Parathyroid adenoma (tissue), 2 donors: ENCODE results near the gene RPS6KA6.

ENCODE experiments used
- H2AFZ ChIP-seq: fragments of 300-600 bp; sonication (generic); one replicate; pipeline ENCODE4 v1.7.0; 2017; ENCODE audit warnings: antibody characterized with exemption, mild to moderate bottlenecking
- H3K27ac ChIP-seq: fragments of 300-600 bp; sonication (generic); one replicate; pipeline ENCODE4 v1.7.0; 2017
- H3K27me3 ChIP-seq: fragments of 300-600 bp; sonication (generic); one replicate; pipeline ENCODE4 v1.7.0; 2017; ENCODE audit warnings: low read length; ENCODE audit not compliant: control insufficient read depth, insufficient read depth
- H3K36me3 ChIP-seq: fragments of 300-600 bp; sonication (generic); one replicate; pipeline ENCODE4 v1.7.0; 2017; ENCODE audit warnings: low read length; ENCODE audit not compliant: control insufficient read depth, insufficient read depth
- H3K4me1 ChIP-seq: fragments of 300-600 bp; sonication (generic); one replicate; pipeline ENCODE4 v1.7.0; 2017; ENCODE audit warnings: control low read depth
- H3K4me2 ChIP-seq: fragments of 300-600 bp; sonication (generic); one replicate; pipeline ENCODE4 v1.7.0; 2017; ENCODE audit warnings: low read length
- H3K4me3 ChIP-seq: fragments of 300-600 bp; sonication (generic); one replicate; pipeline ENCODE4 v1.7.0; 2017; ENCODE audit warnings: low read depth, low read length
- H3K79me2 ChIP-seq: fragments of 300-600 bp; sonication (generic); one replicate; pipeline ENCODE4 v1.7.0; 2017; ENCODE audit warnings: control low read depth
- H3K9ac ChIP-seq: fragments of 300-600 bp; sonication (generic); one replicate; pipeline ENCODE4 v1.7.0; 2017; ENCODE audit warnings: mild to moderate bottlenecking
- H3K9me3 ChIP-seq: fragments of 300-600 bp; sonication (generic); one replicate; pipeline ENCODE4 v1.7.0; 2017; ENCODE audit warnings: low read length; ENCODE audit not compliant: control insufficient read depth
- TF ChIP-seq, protein P1 (sequence below): fragments of 300-600 bp; sonication (generic); IDR thresholded peaks from one replicate; pipeline ENCODE4 v1.7.0; 2017; ENCODE audit warnings: antibody characterized with exemption, mild to moderate bottlenecking
- donor health status: primary hyperparathyroidism.

RPS6KA6 gene

GRCh38 chrX:84170931-84171330 lies 17.1 kb downstream of the RPS6KA6 start:
- no peak overlapping the region for H3K27ac ChIP-seq
- no peak overlapping the region for H3K9ac ChIP-seq
- H3K4me2 ChIP-seq: no peak overlapping the region
- H3K36me3 ChIP-seq: no peaks in the 10 kb centered on the region
- H3K79me2 ChIP-seq: peaks cover 3% of the 10 kb centered on the region
- H3K27me3 ChIP-seq: no peaks in the 10 kb centered on the region
- H3K4me3 ChIP-seq: no peak overlapping the region
- H3K9me3 ChIP-seq: no peaks in the 10 kb centered on the region
- no peak overlapping the region for H2AFZ ChIP-seq
- H3K4me1 ChIP-seq: no peaks in the 10 kb centered on the region
- TF ChIP-seq, protein P1, sequence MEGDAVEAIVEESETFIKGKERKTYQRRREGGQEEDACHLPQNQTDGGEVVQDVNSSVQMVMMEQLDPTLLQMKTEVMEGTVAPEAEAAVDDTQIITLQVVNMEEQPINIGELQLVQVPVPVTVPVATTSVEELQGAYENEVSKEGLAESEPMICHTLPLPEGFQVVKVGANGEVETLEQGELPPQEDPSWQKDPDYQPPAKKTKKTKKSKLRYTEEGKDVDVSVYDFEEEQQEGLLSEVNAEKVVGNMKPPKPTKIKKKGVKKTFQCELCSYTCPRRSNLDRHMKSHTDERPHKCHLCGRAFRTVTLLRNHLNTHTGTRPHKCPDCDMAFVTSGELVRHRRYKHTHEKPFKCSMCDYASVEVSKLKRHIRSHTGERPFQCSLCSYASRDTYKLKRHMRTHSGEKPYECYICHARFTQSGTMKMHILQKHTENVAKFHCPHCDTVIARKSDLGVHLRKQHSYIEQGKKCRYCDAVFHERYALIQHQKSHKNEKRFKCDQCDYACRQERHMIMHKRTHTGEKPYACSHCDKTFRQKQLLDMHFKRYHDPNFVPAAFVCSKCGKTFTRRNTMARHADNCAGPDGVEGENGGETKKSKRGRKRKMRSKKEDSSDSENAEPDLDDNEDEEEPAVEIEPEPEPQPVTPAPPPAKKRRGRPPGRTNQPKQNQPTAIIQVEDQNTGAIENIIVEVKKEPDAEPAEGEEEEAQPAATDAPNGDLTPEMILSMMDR: no peak

GRCh38 chrX:84168574-84168973 lies 19.4 kb downstream of the RPS6KA6 start:
- H3K4me2 ChIP-seq: no peak overlapping the region
- H3K36me3 ChIP-seq: no peaks in the 10 kb centered on the region
- no peak overlapping the region for H3K4me3 ChIP-seq
- H3K4me1 ChIP-seq: no peaks in the 10 kb centered on the region
- peaks cover 3% of the 10 kb centered on the region for H3K79me2 ChIP-seq
- H3K27me3 ChIP-seq: no peaks in the 10 kb centered on the region
- H2AFZ ChIP-seq: no peak overlapping the region
- H3K9ac ChIP-seq: no peak overlapping the region
- no peaks in the 10 kb centered on the region for H3K9me3 ChIP-seq
- no peak overlapping the region for H3K27ac ChIP-seq
- TF ChIP-seq, protein P1: no peak

GRCh38 chrX:84168095-84168494 lies 19.9 kb downstream of the RPS6KA6 start:
- Histone ChIP-seq H3K9me3 (no peaks in the 10 kb centered on the region), H3K79me2 (peaks cover 3% of the 10 kb centered on the region), H2AFZ (no peak overlapping the region), H3K4me2 (no peak overlapping the region), H3K9ac (no peak overlapping the region), H3K4me3 (no peak overlapping the region), H3K36me3 (no peaks in the 10 kb centered on the region), H3K4me1 (no peaks in the 10 kb centered on the region), H3K27me3 (no peaks in the 10 kb centered on the region), H3K27ac (no peak overlapping the region)
- TF ChIP-seq, protein P1: no peak

DNA sequence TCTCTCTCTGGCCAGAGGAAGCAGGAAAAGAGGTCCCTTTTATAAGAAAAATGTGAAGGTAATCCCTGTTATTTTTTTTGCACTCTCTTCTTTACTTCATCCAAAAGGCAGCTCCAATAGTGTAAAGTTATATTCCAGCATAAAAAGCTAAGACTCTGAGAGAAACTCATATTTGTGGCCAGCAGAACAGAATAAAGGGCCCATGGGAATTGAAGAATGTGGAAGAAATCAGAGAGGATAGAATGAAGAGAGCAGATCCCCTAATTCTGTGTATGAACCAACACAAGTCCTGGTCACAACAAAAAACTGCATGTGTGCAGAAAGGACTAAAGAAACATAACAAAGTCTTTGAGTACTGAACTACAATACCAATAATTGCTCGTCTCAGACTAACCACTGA lies 22.3 kb downstream of the RPS6KA6 start:
- H3K9me3 ChIP-seq: no peaks in the 10 kb centered on the region
- TF ChIP-seq, protein P1: no peak

GRCh38 chrX:84162401-84162800 lies 25.6 kb downstream of the RPS6KA6 start:
- no peaks in the 10 kb centered on the region for H3K36me3 ChIP-seq
- no peak overlapping the region for H3K4me2 ChIP-seq
- H3K9me3 ChIP-seq: no peaks in the 10 kb centered on the region
- no peaks in the 10 kb centered on the region for H3K79me2 ChIP-seq
- H3K4me1 ChIP-seq: no peaks in the 10 kb centered on the region
- no peaks in the 10 kb centered on the region for H3K27me3 ChIP-seq
- H3K4me3 ChIP-seq: no peak overlapping the region
- H3K9ac ChIP-seq: no peak overlapping the region
- no peak overlapping the region for H2AFZ ChIP-seq
- TF ChIP-seq, protein P1: no peak
- H3K27ac ChIP-seq: no peak overlapping the region

More for the DNA sequence above, 22.3 kb downstream of the RPS6KA6 start:
- Histone ChIP-seq H3K36me3 (no peaks in the 10 kb centered on the region), H3K4me2 (no peak overlapping the region), H3K79me2 (no peaks in the 10 kb centered on the region), H2AFZ (no peak overlapping the region), H3K27me3 (no peaks in the 10 kb centered on the region), H3K4me1 (no peaks in the 10 kb centered on the region), H3K4me3 (no peak overlapping the region), H3K27ac (no peak overlapping the region), H3K9ac (no peak overlapping the region)
